HK-2 (cell line): ENCODE measurements around the gene TNS1.

Experiments used
- DNase-seq: peaks from one replicate; pipeline ENCODE4 v3.0.0-alpha.2; 2018; ENCODE audit not compliant: unreplicated experiment

TNS1 gene

DNA sequence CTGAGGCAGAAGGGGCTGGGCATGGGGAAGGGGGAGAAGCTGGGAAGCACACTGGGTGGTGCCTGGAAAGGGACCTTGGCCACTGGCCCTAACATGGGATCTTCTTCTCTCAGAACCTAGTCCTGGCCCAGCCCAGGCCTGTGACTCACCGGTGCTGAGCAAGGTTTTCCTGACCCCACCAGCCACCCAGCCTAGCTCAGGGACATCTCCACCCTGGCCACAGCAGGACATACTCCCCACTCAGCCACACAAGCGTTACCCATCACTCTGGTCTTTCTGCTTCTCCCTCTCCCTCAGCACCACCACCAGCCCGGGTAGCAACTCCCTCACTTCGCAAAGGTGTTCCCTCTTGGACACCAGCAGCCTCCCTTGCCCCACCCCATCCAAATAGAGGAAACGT, 22.8 kb downstream of the TNS1 start:
- DNase-seq, result no peak

DNA sequence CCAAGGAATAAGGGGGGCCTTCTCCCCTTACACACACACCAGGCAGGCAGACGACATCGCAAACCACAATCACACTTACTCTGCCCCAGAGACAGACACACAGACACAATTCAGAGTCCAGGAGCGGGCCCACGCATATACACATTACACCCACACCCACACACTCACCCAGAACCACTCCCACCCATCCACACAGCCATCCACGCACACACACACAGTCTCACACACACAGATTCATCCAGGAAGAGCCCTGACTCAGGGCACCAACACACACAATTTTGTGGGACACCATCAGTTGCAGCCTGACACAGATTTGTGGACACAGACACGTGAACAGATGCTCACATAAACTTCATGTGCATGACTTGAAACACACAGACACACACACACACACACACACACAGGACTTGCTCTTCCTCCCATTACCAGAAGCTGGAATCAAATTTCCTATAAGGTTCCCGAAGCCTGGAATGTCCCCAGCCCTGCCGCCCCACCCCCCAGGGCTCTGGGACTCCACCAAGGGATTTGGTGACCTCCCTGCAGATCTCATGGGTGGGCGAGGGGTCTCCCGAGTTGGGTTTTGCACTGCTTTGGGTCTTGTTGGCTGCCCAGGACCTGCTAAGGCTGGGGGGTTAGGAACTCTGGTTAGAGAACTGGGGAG, 23.5 kb downstream of the TNS1 start:
- peak; percentile 18 for DNase-seq

DNA sequence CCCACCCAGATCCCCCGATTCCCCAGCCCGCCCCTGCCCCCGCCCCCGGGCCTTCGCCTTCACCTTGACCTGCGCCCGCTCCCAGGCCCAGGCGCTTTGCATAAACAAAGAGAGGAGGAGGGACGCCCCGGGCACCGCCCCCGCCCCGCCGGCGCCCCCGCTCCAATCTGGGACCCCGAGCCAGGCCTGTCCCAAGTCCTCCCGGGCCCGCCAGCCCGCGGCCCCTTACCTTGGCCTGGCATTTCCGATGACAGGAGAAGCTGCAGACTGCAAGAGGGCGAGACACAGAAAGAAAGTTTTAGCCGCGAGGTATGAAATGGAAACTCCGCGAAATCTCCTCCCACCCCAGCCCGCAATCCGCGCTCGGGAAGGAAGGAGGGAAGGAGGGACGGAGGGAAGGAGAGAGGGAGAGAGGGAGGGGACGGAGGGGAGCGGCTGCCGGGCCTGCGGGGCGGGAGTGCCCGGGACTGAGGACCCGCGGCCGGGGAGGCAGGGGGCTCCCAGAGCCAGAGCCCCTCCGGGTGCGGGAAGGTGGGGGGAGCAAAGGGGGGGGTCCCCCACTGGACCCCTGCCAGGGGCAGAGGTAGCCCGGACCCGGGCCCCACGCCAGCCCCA, 24.2 kb downstream of the TNS1 start:
- DNase-seq, result peak; percentile 29

DNA sequence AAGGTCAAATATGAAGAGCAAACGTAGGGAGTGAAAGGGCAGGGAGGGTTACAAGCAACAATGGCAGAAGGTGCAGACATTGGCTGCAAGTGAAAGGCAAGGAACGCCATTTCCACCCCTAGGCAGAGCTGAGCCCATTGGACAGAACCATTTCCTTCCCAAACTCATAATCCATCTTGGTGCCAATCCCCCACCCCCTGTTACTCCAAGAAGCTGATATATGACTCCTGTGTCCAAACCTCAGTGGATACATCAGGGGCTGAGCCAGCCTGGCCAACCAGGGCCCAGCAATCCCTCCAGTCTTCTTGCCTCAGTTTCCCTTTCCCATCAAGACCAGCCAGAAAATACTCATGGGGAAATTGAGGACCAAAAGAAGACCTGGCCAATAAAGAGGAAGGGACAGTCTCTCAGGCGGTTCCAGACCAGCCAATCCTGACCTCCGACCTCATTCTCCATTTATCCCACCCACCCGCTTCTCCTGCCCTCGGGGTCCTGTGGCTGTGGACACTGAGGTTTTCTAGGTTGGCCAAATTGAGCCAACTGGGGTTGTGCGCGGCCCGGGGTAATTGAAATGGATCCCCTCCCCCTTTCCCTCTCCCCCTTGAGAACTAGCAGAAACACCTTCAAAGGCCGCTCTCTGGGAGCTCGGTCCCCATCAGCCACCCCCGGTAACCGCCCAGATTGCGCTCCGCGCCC, 24.8 kb downstream of the TNS1 start:
- DNase-seq, result no peak

DNA sequence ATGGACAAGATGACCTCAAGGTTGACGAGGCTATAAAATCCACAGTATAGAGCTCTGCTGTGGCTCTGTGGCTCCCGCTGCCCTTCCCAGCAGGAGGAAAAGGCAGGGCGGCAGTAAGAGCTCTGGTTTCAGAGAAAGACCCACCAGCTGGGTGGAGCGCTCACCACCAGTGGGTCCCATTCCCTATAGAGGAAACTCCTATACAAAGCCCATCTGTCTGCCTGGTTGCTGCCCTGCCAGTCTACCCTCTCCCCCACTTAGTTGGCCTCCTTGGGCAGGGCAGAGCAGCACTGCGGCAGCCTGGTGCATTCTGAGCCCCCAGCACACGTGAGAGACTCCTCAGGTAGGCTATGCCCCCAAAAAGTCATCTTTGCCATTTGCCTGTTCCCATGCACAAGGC, 26.5 kb downstream of the TNS1 start:
- no peak for DNase-seq

DNA sequence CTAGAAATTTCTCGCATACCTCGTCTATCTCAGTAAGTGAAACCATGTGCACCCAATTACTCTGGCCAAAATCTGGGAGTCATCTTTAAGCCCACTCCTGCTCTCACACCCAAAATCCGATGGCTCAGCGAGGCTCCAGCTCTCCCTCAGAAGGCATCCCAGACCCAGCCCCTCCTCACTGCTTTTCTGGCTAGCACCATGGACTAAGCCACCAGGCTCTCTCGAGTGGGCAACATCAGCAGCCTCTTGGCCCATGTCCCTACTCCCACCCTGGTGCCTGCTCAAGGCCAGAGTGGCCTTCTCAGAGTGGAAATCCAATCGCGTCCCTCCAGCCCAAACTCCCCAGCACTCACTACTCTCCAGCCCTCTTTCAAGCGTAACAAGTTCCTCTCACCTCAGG, 27.2 kb downstream of the TNS1 start:
- no peak for DNase-seq

DNA sequence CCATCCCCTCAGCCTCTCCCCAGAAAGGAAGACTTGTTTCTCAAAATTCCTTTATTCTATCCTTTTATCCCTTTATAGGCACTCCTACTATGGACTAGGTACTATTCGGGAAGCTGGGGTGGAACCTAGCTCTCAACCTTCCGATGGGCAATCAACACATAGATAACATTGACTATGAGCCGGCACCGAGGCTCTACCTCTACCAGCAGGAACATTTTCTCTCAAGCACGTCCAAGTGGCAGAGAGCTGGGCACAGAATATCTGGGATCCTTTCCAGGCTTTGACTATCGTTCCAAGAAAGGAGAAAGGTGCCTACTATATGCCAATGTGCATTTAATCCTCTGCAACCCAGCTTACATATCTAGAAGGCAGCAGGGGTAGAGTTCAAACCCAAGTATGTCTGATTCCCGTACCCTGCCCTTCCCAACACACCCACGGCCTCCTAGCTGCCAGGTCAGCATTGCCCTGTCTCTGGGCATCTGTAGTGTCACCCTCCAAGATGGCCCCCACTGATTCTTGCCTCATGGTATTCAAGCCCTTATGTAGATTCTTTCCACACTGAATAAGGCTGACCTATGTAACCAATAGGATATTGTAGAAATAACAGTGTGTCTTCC, 28.3 kb downstream of the TNS1 start:
- DNase-seq, result no peak

DNA sequence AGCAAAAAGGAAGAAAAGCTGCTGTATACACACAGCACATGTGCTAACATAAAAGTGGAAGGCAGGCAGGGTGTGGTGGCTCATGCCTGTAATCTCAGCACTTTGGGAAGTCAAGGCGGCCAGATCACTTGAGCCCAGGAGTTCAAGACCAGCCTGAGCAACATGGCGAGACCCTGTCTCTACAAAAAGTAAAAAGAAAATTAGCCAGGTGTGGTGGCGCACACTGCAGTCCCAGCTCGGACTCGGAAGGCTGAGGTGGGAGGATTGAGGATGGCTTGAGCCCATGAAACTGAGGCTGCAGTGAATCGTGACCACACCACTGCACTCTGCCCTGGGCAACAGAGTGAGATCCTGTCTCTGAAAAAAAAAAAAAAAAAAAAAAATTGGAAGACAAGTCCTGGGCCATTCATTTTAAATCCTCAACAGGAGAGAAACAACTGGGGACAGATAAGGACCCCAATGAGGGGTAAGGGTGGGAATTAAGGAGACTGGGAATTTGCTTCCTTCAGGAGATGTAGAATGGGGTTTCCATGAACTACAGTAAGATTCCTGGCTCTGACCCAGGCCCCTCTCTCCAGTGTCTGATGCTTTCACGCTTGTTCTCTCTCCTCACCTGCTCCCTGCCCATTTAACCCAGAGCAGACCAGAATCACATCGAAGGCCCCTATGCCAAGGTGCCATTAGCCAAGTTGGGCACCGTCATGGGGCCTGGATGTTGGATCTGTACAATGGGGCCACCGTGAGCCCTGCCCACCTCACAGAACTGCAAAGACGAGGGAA, 29.6 kb downstream of the TNS1 start:
- DNase-seq, result no peak

DNA sequence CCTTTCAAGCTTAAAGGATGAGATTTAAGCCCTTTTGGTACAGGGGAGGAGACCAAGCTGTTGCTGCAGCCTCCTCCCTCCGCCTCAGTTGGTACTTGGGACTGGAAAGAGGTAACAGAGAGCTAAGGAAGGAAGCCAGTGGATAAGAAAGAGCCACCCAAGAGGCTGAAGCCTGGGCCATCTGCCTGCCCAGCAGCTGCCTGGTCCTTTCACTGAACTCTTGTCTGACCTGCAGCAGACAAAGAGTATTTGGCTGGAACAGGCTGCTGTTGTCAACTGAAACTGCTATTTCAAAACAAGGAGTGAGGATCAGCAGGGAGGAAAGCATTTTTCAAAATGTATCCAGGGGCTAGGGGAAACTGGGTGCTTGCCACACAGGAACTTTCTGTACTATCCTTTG, 30.3 kb downstream of the TNS1 start:
- no peak for DNase-seq

DNA sequence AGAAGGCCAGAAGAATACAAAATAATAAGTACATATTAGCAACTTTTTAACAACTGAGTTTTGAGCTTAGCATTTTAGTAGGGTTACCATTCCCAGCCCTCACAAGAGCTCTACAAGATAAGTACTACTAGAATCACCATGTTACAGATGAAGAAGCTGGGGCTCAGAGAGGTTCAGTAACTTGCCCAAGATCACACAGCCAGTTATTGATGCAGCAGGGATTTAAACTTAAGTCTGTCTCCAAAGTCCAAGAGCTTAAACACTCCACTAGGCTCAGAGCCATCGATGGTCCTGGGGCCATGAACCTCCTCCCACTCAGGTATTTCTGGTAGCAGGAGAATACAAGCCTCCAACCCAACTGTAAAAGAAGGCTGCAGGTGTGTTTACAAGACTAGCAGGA, 30.8 kb downstream of the TNS1 start:
- DNase-seq, result no peak

DNA sequence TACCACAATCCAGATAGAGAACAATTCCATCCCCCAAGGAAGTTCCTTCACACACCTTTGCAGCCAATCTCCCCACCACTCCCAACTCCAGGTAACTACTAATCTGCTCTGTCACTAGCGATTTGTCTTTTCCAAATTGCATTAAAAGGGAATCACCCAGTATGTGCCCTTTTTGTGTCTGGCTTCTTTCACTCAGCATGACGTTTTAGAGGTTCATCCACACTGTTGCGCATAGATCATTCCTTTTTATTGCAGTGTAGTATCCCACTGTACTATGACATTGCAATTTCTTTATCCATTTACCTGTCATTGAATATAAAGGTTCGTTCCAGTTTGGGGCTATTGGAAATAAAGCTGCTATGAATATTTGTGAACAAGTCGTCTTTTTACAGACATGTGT, 31.6 kb downstream of the TNS1 start:
- DNase-seq, result no peak

DNA sequence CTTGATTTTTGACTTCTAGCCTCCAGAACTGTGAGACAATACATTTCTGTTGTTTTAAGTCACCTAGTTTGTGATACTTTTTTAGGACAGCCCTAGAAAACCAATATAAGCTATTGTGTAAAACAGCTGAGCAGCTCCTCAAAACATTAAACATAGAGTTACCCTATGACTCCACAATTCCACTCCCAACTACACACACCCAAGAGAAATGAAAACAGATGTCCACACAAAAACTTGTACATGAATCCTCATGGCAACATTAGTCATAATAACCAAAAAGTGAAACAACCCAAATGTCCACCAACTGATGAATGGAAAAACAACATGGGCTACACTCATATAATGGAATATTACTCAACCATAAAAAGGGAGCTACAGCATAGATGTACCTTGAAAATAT, 32.6 kb downstream of the TNS1 start:
- DNase-seq, result no peak

DNA sequence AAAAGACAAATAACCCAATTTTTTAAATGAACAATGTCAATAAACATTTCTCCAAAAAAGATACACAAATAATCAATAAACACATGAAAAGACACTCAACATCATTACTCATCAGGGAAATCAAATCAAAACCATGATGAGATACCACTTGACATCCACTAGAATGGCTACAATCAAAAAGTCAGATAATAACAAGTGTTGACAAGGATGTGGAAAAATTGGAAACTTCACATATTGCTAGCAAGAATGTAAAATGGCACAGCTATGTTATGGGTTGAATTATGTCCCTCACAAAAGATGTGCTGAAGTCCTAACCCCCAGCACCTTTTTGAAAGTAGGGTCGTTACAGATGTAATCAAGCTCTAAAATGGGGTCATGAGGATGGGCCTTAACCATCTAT, 33.2 kb downstream of the TNS1 start:
- DNase-seq, result no peak

DNA sequence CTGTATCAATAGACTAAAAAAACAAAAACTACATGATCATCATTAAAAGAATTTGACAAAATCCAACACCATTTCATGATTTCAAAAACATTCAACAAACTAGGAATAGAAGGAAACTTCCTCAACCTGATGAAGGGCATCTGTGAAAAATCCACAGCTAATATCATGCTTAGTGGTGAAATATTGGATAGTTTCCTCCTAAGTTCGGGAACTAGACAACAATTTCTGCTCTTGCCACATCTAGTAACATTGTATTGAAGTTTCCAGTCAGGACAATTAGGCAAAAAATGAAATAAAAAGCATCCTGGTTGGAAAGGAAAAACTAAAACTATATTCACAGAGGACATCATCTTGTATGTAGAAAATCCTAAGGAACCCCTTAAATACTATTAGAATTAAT, 34.8 kb downstream of the TNS1 start:
- DNase-seq, result no peak

DNA sequence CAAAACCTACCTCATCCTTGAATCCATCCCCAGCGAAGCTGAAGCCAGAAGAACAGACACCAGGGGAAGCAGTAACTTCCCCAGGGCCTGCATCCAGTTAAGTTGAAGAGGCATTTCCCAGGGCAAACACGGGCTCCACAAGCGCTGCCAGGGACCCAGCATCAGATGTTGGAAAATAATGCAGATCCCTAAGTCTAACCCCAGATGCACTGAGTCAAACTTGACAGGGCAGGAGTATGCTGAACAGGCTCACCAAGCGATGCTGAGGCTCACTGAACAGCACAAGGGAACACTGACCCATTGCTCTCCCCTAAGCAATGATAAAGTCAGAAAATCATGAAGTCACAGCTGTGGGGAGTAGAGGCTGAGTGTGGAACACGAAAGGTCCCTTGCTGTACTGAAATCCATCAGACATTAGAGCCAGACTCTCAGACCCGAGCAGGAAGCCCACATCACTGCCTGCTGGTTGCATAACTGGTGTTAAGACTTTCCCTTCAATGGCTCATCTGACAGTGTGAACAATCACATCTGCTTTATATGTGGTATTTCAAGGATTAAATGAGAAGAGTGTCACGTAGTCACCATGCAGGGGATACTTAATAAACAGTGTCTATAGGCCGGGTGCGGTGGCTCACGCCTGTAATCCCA, 36.2 kb downstream of the TNS1 start:
- DNase-seq, result no peak

DNA sequence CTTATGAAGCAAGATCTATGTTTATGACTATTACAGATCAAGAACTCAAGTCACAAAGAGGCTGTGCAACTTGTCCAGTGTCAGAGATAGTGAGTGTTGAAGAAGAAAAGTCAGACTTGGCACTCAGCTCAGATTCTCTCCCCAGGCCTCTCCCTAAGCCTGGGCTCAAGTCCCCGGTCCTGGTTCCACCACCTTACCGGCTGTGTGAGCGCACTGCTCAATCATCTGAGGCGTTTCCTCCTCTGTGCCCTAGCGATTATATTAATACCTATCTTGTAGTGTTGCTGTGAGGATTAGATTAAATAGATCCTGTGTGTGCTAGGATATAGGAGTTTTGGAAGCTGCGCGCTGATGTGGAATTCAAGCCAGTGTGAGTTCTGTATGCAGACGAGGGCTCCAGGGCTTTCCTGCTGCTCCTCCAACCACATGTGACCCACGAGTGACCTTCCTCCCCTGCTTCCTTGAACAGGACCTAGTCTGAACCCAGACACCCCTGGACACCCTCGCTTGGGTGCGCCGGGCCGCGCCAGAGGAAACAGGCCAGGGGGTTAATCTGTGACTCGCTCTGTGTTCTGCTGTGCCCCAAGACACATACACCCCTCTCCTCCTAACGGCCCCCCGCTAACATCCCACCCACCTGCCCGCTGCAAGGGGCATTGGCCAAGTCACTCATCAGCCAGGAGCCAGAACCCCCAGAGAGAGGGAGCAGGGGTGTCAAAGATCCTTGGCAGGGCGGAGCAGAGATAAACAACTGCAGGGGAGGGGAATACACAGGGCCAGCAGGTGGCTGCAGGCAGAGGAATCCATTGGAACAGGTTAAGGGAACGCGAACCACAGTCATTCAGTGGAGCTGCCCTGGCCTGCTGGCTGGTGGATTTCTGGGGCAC, 38.3 kb downstream of the TNS1 start:
- no peak for DNase-seq

DNA sequence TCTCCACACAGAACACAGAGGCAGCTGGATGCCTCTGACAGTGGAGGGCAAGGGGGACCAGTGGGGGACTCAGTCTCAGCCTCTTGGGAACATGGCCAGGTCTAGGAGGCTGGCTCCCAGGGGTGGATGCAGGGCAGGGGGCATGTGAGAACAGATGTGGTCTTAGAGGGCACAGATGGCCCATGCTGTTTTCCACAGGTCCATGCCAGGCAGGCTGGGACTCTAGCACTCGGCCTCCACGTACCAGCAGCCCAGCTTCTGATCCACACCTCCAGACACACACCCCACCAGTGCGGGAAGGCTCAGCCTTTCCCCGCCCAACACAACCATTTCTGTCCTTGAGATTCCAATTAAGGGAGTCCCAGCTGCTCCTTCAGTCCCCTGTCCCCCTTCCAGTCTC, 42.4 kb downstream of the TNS1 start:
- no peak for DNase-seq

DNA sequence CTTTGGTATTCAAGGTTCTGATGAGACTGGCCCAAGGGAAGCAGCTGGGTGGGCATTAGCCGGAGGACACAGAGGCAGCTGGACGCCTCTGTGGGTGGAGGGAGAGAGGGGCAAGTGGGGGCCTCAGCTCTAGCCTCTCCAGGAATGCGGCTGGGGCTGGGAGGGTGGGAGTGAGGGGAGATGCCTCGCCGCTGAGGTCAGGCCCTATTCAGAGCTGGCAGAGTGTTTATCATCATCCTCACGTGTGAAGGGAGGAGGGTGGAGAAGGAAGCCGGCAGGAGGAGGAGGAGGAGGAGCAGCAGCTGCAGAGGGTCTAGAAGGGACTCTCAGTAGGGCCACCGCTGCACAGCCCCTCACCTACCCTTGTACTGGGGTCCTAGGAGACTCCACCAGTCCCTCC, 43.1 kb downstream of the TNS1 start:
- no peak for DNase-seq

DNA sequence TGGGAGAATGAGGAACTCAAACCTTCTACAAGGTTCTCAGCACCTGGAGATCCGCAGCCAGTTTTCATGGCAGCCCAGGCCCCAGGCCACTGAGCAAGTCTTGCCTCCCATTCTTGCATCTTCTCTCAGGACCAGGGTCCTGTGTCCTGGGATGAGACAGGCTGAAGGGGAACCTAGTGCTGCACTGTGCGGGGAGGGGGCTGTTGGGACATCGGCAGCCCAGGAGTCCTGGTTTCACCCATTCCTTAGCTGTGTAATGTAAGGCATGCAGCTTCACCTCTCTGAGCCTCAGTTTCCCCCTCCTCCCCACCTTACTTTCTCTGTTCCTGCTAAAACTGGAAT, 43.9 kb downstream of the TNS1 start:
- DNase-seq, result no peak

DNA sequence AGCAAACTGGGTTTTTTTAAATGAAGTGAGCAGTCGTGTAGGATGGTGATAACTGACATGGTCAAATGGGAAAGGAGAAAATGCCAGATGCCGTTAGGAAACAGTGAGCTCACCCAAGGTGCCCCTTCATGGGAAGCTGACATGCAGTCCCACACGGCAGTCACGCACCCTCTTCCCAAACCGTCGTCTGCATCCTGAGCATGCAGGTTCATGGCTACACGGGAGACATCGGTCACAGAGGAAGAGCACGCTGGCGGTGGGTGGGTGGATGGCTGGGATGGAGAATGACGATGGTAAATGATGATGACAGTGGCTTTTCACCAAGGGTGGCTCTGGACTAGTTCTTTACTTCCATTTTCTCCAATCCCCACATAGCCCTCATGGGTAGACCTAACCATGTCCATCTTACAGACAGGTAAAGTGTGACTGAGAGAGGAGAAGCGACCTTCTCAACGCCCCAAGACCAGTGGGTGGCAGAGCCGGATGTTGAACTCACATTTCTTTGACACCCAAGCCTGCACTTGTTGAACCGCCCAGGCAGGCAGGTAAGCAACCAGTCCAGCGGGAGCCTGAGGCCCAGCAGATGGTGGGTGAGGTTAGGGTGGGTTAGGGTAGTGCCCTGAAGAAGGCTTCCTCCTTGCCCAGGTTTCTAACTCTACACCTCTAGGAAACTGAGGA, 44.5 kb downstream of the TNS1 start:
- DNase-seq, result no peak
